Stimulated activated CD4-positive, alpha-beta T cell treated with anti-CD3 and anti-CD28 coated beads, Interleukin-4, amount 100 ng/mL, for 48 hours (primary cell): ENCODE results near the gene HNRNPA0.
"Not testable (repeated sequence)": the region's sequence is repeated elsewhere in the genome, so short reads cannot be mapped to it uniquely, and the experiment has no call there.

Experiments
- DNase-seq, 2 donors: peaks; one replicate each; pipeline ENCODE4 v3.0.0-alpha.2; 2020; ENCODE audit warnings: low read depth in 2 of 2

Gene HNRNPA0

GRCh38 chr5:137754188-137754960 lies at the start of gene HNRNPA0:
TSS of gene HNRNPA0 (minus strand) at chr5:137754363. CDS start at chr5:137754066, 297 bp downstream.
- DNase-seq: peak; percentile 95 to 96

GRCh38 chr5:137802282-137803210 lies 48.4 kb upstream of the HNRNPA0 start:
- no peak for DNase-seq

GRCh38 chr5:137800700-137801411 lies 46.7 kb upstream of the HNRNPA0 start:
- DNase-seq: no peak

DNA sequence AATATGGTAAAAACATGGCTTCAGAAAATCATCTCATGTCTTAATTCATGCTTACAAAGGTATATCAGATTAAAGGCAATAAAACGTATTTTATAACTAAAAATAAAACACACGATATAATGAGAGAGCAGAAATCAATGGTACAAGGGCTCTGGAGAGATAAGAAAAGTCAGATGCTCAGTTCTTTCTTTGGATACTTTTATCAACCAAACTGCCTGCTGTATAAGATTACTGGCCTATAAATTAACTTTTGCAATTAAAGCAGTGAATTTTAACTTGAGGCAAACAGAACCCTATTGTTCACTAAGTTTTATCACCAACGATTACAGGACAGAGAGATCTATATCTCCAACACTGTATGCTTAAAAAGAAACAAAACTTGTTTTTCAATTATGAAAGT lies 42.1 kb upstream of the HNRNPA0 start:
- no peak for DNase-seq

DNA sequence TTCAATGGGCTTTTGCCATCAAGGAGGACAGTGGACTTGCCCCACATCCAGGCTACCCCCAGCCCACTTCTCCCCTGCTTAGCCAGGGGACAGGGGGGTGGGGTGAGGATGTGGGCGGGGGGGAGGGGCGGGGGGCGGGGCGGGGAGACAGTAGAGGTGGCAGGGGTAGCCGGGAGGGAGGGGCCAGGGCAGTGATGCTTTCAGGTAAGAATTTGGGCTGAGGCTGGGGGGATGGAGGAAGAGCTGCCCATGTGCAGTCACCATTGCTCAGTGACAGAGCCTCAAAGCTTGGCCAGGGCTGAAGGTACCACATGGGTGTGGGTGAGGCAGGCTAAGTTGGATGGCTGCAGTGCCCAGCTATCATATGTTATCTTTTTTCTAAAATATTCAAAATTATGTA lies 40.7 kb upstream of the HNRNPA0 start:
- DNase-seq: no peak

DNA sequence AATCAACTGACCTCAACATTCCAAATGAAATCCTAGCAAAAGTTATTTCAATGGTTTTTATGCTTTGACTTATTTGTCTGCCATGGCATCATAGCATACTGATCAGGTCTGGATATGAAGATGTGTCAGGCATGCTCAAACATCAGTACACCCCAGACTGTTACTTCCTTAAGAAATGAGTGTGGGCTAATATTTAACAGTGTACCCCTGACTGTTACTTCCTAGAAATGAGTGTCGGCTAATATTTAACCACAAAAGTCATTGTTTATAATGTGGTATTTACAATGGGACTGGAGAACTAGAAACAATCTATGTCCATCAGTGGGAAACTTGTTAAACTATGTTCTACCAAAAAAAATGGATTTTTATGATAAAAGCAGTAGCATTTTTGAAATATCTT lies 38.1 kb upstream of the HNRNPA0 start:
- DNase-seq: no peak

DNA sequence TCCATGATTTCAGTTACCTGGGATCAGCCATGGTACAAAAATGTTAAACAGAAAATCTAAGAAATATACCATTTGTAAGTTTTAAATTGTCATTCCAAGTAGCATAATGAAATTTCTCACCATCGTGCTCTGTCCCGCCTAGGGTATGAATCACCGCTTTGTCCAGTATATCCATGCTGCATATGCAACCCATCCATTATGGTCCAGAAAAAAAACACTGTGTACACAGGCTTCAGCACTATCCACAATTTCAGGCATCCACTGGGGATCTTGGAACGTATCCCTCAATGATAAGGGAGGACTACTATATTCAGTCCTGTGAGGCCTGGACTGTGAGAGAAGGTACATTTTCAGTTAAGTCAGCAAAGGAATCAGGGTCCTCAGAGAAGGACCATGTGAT lies 37.6 kb upstream of the HNRNPA0 start:
- DNase-seq: no peak

DNA sequence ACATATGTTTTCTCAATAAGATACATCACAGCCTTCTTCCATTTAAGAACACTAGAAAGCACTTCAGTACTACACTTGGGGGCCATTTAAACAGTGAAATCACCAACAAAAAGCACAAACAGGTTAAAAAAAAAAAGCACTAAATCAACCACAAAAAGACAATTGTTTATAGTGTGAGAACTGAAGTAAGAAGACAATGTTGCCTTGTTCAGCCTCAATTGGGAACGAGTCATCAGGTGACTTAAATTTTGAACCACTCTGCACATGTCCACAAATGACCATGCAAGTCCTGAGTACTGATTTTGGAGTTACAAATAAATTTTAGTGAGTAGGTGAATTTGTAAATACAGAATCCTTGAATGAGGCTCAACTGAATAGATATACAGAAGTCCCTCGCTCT lies 37.2 kb upstream of the HNRNPA0 start:
- no peak for DNase-seq

DNA sequence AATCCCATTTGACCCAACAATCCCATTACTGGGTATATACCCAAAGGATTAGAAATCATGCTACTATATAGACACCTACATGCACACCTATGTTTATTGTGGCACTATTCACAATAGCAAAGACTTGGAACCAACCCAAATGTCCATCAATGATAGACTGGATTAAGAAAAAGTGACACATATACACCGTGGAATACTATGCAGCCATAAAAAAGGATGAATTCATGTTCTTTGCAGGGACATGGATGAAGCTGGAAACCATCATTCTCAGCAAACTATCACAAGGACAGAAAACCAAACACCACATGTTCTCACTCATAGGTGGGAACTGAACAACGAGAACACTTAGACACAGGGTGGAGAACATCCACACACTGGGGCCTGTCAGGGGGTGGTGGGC lies 34.4 kb upstream of the HNRNPA0 start:
- DNase-seq: not testable (repeated sequence)

- no peak for DNase-seq
Measured at GRCh38 chr5:137782984-137783536, 28.9 kb upstream of the HNRNPA0 start.

DNA sequence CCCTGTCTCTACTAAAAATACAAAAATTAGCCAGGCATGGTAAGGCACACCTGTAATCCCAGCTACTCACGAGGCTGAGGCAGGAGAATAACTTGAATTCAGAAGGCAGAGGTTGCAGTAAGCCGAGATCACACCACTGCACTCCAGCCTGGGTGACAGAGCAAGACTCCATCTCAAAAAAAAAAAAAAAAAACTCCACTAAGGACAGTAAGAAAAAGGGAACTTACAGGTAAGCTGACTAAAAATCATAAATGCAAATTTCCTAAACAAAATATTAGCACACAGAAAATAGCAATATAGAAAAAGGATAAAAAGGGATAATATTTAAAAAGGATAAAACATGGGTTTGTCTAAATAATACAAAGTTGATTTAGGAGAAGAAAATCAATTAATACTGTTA lies 27.9 kb upstream of the HNRNPA0 start:
- no peak for DNase-seq

DNA sequence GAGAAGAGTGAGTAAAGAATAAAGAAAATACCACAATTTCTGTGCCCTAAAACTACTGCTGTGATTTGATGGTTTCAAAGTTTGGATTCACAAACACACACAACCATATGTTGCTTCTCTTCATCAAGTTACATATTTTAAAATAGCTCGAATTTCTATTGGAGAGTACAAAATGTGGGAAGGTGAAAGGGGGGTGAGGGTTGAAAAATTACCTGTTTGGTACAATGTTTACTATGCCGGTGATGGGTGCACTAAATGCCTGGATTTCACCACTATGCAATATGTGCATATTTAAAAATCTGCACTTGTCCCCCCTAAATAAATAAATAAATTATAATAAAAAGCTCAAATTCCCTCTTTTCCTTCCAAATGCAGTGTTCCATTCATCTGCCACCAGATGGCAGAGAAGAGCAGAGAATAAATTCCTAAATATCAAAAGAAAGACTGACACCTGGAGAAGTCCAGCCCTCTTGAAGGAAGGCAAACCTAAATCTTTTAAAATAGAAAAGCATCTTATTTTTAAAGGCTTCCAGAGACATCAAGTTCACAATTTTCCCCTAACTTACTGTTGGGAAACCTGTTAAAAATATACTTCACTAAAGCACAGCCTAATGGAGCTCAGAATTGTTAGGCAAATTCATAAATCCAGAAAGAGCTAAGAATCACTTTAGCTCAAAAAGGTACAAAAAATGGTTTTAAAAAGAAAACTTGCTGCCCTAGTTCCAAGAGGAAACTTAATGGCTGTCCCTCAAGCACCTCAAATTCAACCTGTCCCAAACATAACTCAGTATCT lies 24.8 kb upstream of the HNRNPA0 start:
- DNase-seq: no peak

- not testable (repeated sequence) for DNase-seq
Measured at GRCh38 chr5:137767937-137768336, 13.8 kb upstream of the HNRNPA0 start.

- no peak for DNase-seq
Measured at GRCh38 chr5:137761566-137761965, 7.4 kb upstream of the HNRNPA0 start.

GRCh38 chr5:137760719-137761516 lies 6.8 kb upstream of the HNRNPA0 start:
- no peak for DNase-seq

DNA sequence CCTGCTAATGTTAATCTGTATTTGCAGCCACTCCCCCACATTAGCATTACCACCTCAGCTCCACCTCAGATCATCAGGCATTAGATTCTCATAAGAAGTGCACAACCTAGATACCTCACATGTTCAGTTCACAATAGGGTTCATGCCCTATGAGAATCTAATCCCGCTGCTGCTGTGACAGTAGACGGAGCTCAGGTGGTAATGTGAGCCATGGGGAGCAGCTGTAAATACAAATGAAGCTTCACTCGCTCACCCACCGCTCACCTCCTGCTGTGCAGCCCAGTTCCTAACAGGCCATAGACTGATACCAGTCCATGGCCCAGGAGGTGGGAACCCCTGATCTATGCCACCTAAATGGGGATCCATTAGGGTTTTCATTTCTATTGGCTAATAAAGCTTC lies 6.1 kb upstream of the HNRNPA0 start:
- DNase-seq: no peak

DNA sequence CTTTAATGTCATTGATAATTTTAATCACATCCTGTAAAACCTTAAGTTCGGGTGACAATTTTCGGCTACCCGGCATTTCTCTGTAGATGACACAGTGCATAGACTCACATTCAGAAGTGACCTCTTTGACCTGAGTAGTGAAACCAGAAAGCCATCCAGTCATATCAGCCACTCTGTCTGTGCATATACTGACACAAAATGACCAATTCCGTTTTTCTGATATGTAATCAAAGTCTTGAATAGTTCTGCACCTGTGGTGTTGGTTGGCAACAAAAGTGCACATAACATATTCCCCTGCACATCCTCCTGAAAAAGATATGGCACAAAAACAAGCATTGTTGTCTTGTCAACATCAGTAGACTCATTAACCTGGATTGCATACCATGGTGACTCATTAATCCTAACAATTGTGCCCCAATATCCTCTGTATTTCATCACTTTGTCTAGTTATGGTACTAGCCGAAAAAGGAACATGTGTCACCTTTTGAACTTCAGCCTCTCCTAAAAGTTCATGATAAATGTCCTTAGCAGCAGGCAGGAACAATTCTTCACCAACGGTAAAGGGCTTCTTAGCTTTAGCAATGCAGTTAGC lies 4.6 kb upstream of the HNRNPA0 start:
- no peak for DNase-seq

- no peak for DNase-seq
Measured at GRCh38 chr5:137758121-137758520, 4.0 kb upstream of the HNRNPA0 start.

DNA sequence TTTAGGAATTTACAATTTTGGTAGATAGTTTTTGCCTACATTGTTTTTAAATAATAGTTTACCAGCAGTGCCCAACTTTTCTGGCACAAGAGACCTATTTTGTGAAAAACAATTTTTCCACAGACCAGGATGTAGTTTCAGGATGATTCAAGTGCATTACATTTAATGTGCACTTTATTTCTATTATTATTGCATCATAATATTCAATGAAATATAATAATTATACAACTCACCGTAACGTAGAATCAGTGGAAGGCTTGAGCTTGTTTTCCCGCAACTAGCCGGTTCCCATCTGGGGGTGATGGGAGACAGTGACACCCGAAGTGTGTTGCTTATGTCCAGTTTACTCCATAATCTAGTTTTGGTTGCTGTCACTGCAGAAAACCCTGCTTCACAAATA lies 3.5 kb upstream of the HNRNPA0 start:
- DNase-seq: no peak
